Pulmonary artery endothelial cell (primary cell): ENCODE measurements around the gene GLDN. TPM values are rescaled to one million over a fixed set of nuclear protein-coding genes. Genes with fewer than 3 reads are reported as not detected.

Source experiments
- DNase-seq: peaks from one replicate; pipeline ENCODE4 v3.0.0-alpha.2; 2011; ENCODE audit warnings: low read depth, low spot score
- total RNA-seq: library from RNA; depleted of rRNA; stranded (reverse); fragments of >200 nt; gene quantifications from 2 replicates; pipeline ENCODE4 v1.2.3, GENCODE V29; 2014

The GLDN gene
- total RNA-seq, 1 donor from 2014 or later = not detected

DNA sequence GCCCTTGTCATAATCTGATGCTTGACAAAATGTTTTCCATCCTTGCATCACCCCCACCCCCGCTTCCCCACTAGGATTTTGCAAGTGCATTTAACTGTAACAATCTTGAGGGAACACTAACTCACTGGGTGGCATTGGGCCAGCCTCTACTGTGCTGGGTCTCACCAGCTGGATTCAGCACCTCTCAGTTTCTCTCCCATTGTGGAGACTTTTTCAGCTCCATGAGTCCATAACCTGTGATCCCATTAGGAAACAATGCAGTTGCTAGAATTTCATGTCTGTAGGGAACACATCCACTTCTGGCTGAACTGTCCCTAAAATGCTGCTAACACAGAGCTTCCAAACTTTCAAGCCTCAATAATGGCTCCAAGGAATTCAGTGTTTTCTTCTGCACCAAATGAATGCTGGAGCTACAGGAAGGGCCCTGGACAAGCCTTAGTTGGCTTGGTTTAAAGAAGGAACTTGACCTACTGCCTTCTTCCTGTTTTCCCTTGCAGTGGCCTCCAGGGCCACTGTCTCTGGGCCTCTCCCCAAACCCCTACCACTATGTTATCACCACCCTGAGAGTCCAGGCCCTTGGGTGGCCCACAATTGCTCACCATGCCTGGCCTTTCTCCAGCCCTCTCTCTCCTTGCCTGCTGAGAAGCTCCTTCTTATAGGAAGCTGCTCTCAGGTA, 18.7 kb upstream of the GLDN start:
- no peak for DNase-seq

DNA sequence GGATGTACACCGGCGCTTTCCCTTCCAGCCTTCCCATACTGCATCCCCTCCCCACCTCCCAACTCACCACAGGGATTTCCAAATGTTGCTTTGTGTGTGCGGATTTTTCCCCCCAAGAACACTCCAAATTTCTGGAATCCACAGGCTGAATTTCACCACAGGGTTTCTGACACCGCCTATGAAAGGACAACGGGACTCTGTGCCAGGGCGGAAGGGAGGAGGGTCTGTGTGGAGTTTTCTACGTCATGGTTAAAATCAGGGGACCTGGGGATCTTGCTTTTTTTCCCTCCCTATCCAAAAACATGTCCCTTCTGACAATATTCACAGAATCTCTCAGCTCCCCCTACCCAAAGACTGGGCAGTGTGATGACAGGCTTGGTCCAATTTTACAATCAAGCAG, 17.7 kb upstream of the GLDN start:
- DNase-seq = no peak

DNA sequence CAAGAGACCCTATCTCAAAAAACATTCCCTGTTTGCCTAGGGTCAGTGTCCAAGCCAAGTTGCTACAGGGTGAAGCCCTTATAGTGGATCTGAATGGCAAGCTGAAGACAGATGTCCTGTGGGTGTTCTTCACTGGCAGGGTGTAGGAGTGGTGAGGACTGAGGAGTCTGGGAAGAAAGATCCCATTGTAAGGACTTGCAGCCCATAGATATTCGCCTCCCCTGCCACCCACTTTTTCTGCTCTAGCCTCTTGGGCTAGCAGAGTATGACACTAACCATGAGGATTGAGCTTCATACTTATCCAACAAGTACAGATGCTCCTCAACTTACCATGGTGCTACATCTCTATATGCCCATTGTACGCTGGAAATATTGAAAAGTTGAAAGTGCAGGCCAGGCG, 16.3 kb upstream of the GLDN start:
- no peak for DNase-seq

DNA sequence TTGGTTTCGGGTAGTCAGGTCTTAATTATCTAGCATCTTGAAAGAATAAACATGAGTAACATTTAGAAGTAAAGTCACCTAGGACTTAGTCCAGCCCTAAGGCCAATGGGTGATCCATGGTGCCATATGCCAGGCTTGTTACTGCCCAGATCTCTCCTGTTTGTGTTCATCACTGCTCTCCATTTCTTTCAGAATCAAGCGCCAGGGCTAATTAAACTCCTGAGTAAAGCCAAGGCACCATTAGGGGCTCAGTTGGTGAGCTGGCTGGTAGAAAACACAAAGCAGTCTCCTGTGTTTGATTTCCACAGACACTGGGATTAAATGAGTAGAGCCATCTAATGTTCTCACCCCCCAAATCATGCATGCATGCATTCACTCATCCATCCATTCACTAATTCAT, 14.4 kb upstream of the GLDN start:
- no peak for DNase-seq

DNA sequence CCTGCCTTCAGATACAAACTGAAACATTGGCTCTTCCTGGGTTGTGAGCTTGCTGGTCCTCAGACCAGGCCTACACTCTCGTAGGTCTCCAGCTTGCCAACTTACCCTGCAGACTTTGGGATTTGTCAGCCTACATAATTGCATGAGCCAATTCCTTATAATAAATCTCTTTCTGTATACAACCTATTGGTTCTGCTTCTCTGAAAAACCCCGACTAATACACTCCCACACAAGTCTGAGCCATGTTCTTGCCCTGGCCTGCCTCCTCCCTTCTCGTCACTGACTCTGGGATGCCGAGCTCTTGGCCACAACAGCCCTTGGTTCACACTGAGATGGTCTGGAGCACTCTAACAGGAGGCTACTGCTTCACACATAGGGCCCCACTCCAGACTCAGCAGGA, 12.5 kb upstream of the GLDN start:
- DNase-seq = no peak

DNA sequence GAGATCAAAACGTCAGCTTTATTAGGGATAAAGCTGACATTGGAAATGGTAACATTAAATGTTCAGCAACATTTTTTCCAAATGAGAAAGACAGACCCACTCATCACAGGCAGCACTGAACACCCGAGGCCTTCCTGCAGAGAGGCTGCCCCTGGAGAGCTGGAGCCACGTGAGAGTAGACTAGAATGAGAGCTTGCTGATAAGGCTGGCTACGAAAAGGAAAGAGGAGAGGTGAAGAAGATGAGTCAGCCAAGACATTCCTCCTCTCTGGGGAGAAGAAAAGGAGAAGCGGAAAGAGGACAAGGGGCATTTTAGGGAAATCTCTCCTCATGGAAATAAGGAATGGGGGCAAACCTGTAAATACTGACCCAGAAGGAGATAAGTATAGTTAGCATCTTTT, 10.3 kb upstream of the GLDN start:
- no peak for DNase-seq

DNA sequence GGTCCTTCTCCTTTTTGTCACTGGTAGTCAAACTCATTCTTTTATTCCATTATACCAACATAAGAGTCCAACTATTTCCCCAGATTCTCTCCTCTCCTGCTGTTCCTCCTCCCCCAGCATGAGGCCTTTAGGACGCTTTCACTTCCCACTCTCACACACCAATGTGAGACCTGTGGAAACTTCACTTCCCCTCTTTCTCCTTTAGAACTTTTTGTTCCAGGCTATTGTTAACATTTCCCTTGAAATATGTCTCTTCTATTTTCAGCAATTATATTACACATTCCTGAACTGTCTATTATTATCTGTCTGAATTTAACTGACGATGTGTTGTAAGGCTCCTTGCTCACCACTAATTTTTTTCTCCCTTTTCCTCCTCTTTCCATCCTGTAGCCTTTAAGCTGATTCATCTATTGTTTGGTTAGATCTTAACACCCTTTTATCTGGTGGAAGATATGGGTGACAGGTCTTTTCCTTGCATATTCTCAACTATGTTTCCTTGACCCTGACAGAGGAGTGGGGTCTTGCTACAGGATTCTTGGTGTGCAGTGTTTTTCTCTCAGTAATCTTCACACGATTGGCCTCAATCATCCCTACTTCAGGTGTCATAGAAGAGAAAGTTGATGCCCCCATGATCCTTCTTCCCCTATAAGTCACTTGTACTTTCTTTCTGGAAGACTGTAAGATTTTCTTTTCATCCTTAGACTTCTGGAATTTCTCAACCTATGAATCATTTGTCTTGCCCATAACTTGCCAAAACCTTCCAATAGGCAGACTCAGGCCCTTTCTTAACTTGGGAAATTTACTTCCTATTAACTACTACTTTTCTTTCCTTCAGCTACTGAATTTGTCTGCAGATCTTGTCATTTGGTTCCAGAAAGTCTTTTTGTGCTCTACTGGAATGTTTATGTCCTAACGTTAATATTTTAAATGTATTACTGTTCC, 9.0 kb upstream of the GLDN start:
- DNase-seq = no peak

DNA sequence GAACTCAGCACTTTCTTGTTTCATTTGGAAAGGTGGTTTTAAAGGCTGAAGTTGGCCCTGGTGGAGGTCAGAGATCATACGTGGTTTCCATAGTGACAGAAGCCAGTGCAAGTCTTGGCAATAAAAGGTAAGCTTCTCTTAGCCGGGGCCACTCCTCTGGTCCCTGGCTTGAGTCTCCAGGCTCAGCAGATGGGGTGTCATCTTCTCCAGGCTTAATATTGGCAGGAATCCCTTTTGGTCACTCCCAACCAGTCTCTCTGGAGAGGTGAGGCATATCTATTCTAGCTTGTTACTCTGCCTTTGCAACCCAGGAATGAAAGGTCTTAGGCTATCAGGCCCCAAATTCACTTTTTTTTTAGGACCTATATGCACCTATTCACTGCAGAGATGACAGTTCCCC, 7.9 kb upstream of the GLDN start:
- DNase-seq = no peak

DNA sequence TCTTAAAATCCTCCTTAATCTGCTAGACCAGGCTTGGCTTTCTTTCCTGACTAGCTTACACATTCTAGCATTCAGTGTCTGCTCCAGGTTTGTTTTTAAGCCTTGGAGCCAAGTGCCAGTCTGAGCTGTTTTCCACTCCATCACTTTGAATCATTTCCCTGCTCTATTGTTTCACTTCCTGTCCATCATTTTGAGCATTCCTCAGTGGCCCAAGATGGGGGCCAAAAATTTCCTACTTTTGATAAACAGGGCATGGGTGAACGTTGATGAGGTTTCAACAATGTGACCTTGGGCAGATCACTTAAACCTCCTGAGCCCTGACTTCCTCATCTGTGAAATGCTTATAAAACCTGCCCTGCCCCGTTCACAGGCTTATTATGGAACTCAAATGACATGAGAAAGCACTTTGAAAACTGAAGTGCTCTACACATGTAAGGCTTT, 7.4 kb upstream of the GLDN start:
- peak; percentile 85 for DNase-seq

DNA sequence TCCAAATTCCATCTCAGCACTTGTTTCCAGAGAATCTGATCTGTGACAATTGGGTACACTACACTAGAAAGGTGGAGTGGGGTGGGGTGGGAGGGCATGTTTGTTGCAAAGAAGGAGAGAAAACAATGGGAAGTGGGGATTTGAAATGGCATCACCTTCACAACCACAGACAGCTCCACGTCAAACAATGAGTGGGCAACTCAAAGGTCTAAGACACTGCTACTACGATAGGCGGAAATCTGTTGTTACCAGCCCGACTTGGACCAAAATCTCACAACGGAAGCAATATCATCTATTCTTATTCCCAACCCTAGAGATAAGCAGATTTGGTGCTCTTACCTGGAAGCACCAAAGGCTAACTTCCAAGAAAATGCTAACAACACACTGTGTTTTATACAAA, 6.4 kb upstream of the GLDN start:
- no peak for DNase-seq

DNA sequence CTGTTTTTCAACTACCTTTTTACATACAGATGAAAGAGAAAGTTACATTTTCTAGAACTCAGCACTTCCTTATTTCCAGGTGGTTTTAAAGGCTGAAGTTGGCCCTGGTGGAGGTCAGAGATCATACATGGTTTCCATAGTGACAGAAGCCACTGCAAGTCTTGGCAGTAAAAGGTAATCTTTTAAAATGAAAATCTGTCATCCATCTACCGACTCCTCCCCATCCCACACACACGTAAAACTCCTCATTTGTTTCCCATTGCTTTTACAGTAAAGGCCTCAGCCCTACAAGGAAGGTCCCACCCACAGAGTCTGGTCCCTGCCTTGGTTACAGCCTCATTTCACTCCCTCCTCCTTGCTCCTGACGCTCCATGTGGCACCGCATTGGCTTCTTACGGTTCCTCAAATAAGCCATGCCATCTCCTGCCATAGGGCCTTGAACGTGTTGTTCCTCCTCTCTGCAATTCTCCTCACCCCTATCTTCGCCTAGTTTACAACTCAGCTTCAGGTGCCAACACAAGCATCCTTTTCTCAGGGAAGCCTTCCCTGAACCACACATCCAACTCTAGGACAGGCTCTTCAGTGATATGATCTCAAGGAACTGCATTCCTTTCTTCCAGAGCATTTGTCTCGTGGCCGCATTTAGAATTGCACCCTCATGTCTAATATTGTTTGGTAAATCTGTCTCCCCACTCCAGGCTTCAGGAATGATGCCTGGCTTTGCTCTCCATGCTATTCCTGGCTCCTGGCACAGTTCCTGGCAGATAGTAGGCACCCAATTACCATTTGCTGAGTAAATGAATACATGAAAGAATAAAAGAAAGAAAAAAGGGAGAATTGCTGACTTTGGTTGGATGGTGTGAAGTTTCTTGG, 5.7 kb upstream of the GLDN start:
- no peak for DNase-seq

DNA sequence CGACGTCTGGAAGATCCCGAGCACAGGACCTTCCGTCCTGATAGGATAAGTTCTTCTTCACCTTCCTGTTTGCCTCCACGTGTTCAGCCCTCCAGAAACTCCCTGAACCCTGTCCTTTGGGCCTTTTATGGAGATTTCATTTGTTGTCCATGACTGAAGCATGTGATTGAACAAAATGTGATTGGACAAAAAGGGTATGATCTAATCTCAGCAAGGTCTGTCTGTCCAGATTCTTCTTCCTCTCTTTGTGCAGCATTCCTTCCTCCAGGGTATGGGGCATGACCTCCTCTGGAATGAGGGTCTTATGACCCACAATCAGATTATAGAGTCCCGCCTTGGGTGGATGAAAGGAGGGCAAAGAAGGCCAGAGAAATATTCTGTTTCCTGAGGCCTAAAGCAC, 3.0 kb upstream of the GLDN start, which contains the start of gene CYP19A1:
CYP19A1 (minus strand) TSS at position 101 of the 400 bp plus-strand sequence. CDS start 95,684 bp downstream, outside the sequence.
- no peak for DNase-seq

DNA sequence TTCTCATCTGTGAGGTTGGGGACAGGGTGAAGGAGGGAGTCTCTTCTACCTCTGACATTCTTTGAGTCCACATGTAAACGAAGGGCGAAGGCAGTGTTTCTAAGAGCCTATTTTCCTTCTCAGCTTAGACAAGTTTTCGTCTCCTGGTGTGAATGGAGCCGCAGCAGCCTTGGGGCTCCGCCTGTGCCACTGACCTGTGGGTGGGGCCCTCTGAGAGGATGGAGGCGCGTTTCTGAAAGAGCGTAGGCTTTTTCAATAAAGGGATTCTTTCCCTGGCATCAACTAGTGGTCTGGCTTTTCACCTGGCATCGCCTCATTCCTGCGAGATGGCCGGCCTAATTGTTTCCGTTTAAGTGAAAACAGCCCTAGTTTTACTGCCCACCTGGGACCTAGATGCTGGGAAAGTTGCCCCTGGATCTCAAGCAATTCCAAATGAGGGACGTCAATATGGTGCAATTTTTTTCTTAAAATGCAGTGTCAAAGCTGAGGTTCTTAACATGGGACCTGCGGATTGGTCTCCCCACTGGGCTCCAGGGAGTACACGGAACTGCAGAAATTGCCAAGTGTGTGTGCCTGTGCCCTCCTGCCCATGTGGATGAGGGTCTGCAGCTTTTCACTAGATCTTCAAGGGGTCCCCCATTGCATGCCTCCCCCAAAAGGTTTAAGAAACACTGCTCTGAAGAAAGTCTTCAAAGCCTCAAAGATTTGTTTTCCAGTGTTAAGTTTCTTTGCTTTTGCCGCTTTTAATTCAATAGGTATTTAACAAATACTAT, 958 bp downstream of the GLDN start:
- DNase-seq = no peak

DNA sequence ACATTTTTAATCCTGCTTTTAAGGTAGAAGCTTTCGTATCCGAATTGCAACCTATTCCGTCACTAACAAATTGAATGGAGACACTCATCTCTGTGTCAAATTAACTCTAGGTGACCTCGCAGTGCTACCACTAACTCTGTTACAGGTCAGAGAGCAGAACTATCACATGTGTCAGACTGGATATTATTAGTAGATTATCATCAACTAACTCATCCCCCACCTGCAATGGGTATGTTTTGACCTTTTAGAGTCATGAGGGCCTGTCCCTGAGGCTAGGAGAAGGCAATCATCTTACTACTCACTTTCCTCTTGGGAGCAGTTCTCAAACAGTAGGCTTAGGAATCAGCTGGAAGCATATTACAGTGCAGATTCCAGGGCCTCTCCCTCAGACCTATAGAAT, 2.0 kb downstream of the GLDN start:
- no peak for DNase-seq

DNA sequence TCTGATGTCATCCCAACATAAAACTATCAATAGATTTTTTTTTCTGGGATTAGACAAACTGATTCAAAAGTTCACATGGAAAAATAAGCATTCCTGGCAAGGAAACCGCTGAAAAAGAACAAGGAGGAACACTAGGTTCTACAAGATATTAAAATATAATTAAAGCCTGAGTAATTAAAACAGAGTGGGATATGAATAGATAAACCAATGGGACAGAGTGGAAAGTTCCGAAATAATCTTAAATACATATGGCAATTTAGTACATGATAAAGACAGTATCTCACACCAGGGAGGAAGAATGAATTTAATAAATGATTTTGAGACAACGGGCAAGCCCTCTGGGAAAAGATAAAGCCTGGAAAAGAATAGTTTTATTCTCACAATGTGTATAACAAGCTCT, 4.7 kb downstream of the GLDN start:
- DNase-seq = no peak

DNA sequence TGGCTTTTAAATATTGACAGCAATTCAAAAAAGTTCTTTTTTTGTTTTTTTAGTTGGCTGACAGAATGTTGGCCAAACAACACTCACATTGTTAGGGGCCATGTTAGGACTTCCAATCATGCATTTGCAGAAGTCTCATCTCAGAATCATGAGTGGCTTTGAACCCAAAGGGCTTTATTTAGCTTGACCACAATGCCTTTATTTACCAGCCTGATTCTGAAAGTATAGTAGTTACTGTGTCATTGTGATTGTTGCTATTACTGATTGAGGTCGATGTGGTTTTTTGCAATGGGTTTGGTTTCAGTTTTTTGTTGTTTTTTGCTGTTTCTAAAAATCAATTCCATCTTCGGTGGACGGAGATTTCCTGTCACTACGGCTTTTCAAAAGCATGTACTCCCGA, 7.2 kb downstream of the GLDN start:
- no peak for DNase-seq

DNA sequence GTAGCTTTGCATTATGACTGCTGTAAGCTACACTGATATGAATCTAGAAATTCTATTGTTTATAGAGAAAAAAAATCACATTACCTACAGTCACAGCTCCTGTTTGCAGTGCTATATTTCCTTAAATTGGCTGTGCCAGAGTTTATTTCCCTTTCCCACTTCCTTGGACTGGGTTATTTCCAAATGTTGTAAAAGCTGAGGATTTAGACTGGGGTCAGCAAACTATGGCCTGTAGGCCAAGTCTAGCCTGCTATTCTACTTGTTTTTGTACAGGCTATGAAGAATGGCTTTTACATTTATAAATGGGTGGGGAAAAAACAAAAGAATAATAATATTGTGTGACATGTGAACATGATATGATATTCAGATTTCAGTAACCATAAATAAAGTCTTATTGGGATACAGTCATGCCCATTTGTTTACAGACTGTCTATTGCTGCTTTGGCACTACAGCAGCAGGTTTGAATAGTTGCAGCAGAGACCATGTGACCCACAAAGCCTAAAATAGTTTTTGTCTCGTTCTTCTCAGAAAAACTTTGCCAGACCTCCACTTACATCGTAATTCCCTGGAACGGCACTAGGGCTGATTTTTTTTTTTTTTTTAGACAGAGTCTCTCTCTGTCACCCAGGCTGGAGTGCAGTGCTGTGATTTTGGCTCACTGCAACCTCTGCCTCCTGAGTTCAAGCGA, 7.8 kb downstream of the GLDN start:
- DNase-seq = no peak

DNA sequence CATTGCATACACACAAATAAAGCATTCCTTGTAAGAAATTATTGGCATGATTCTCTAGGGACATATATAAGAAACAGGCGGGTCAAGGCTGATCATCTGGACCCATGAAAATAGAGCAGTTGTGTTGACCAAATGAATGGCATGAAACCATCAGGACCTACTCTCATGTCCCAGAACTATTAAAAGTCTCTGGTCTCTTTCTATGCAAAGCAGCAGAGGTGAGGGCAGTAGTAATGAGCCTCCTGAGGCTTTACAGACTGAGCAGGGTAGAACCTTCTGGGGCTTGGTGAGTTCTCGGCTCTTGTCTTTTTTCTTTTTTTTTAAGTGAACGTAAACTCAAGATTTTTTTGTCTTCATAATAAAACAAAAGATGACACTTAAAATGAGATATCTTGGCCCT, 9.3 kb downstream of the GLDN start:
- no peak for DNase-seq

DNA sequence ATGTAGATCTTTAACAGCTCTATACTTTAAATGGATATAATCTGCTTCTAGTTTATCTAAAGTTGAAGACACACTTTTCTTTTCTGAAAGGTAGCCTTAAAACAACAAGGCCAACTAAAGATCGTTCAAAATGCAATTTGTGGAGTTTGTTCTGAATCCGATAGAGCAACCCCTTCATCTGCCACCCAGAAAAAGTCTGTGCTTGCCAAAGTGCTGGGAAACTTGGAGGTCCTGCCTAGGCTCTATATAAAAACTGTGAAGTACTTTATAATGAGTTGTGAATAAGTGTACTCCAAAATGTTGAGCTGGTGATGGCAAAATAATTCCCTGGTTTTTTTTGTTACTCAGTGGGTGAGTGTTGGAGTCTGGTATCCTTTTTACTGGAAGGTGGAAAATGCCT, 12.5 kb downstream of the GLDN start:
- no peak for DNase-seq

DNA sequence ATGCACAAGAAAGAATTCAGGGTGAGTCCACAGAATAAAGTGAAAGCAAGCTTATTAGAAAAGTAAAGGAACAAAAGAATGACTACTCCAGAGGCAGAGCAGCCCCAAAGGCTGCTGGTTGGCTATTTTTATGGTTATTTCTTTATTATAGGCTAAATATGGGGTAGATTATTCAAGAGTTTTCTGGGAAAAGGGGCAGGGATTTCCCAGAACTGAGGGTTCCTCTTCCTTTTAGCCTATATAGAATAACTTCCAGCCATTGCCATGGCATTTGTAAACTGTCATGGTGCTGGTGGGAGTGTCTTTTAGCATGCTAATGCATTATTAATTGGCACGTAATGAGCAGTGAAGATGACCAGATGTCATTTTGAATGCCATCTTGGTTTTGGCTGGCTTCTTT, 13.6 kb downstream of the GLDN start:
- DNase-seq = no peak
